DMS 273 (cell line): ENCODE results near the gene ZC3H15.
"Not testable (repeated sequence)": the region's sequence is repeated elsewhere in the genome, so short reads cannot be mapped to it uniquely, and the experiment has no call there.

Source experiments
- DNase-seq: peaks from one replicate; lab custom pipeline; 2025; ENCODE audit not compliant: unreplicated experiment; lab: John Stamatoyannopoulos, UW

ZC3H15 gene

GRCh38 chr2:186485871-186486650 is at the start of gene ZC3H15:
TSS of gene ZC3H15 (plus strand) at chr2:186486260. CDS start at chr2:186486383, 123 bp downstream.
- DNase-seq: peak; percentile 99

GRCh38 chr2:186437719-186438118 is 48.3 kb upstream of the ZC3H15 start:
- DNase-seq: no peak

DNA sequence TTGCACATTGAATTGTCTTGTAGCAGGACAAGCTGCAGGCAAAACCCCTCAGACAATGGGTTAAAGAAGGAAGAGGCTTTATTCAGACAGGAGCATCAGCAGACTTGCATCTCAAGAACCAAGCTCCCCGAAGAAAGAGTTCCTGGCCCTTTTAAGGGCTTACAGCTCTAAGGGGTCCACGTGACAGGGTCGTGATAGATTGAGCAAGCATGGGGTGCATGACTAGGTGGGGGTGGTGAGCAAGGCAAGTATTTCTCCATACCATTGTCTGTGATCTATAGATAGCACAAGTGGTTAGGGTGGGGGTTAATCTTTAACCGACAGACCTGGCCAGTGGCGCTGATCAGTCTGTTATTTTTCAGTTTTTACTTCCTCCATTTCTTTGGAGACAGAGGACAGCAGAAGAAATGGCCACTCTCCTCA is 46.4 kb upstream of the ZC3H15 start:
- DNase-seq: not testable (repeated sequence)

DNA sequence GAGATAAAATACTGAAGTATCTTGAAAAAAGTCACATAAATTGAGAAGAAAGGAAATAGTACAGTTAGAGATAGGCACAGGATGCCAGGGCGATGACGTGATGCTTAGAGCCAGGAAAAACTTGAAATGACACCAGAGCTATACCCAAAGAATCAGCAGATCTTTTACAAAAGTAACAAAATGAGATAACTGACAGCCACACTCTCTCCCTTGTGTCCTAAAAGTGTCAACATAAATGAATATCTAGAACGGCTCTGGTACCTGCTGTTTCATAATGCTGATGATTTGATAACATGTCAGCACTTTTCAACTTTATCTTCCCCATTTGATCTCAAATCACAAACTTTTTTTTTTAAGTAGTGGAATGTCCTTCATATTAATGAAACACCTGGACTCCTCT is 45.6 kb upstream of the ZC3H15 start:
- no peak for DNase-seq

DNA sequence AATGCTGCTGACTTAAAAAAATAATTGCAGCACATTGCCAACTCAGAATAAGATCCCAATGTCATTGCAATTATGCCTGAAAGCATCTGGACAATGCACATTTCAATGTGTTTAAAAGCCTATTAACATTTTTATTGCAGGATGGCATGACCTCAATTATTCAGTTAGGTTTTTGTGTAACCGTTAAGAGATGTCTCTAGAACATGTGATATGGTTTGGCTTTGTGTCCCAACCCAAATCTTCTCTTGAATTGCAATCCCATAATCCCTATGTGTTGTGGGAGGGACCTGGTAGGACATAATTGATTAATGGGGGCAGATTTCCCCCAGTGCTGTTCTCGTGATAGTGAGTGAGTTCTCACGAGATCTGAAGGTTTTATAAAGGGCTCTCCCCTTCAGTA is 43.2 kb upstream of the ZC3H15 start:
- peak; percentile 13 for DNase-seq

DNA sequence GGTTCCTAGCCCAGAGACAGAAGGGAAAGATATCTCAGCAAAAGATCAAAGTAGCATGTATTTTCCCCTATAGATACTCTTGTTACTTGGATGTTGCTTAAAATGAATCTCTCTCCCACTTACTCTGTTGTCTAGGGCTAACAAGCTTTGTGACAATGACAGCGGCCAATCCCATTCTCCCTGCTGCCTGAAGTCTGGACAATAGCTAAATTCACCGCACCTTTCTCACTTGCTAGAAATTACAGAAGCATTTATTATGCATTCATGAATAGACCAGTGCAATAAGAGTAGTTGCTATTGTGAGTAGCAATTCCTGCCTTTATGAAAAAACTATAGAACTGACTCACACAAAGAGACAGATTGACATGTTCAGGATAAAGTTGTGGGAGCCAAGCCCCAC is 42.2 kb upstream of the ZC3H15 start:
- no peak for DNase-seq

DNA sequence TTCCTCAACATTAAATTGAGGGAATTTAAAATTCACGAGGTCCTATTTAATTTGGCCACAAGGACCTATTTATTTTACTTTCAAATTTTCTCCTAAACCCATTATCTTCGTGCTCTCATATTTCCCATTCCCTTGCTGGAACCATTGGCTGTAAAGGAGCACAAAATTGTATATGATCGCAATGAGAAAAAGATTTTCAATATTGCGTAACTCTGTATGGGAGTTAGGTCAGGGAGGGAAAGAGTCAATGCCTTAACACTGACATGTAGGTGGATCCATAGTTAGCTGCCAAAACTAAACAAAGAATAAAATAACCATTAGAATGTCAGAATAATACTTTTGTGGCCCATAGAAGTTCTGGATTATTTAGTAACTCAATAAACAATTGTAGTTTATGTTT is 40.6 kb upstream of the ZC3H15 start:
- no peak for DNase-seq

GRCh38 chr2:186455613-186456012 is 30.4 kb upstream of the ZC3H15 start:
- no peak for DNase-seq

DNA sequence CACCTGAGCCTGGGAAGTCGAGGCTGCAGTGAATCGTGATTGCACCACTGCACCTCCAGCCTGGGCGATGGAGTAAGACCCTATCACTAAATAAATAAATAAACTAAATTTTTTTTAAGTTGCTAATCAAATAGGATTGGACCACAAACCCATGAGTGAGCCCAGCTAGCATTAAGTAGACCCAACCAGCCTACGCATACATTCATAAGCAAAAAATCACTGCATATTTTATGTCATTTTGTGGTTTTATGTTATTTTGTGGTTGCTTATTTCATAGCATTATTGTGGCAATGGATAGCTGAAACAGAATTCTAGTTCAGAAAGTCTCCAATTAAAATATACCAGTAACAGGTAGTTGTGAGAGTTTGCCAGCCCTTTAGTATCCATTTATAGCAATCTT is 29.1 kb upstream of the ZC3H15 start:
- DNase-seq: no peak

DNA sequence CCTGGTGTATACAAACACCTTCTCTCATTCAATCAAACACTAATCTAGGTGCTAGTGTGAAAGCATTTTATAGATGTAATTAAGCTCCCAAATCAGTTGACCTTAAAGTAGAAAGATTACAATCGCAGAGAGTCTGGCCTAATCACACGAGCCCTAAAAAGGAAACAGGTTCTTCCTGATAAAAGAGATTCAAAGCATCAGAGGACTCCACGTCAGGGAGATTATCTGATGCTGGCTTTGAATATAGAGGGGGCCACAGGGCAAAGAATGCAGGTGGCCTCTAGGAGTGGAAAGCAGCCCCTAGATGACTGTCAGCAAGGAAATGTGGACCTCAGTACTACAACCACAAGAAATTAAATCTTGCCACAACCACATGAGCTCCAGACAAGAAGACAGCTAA is 28.2 kb upstream of the ZC3H15 start:
- DNase-seq: no peak

DNA sequence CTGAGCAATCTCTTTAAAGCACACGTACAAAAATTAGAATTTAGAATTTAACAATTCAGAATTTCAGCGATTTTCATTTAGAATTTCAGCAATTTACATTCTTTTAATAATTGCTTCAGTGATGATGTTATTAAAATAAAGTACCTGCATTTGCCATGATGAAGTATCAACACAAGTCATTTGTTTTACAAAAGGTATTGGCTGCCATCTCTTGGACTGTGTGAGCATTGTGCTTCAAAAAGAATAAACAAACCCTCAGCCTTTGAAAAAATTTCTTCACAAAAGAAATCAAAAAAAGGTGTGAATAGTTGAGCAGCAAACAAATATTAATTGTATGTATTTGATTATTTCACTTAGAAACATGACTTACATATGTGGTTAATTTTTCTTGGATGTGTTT is 27.1 kb upstream of the ZC3H15 start:
- DNase-seq: peak; percentile 46

- peak; percentile 28 for DNase-seq
Observed at GRCh38 chr2:186460465-186460864, 25.6 kb upstream of the ZC3H15 start.

DNA sequence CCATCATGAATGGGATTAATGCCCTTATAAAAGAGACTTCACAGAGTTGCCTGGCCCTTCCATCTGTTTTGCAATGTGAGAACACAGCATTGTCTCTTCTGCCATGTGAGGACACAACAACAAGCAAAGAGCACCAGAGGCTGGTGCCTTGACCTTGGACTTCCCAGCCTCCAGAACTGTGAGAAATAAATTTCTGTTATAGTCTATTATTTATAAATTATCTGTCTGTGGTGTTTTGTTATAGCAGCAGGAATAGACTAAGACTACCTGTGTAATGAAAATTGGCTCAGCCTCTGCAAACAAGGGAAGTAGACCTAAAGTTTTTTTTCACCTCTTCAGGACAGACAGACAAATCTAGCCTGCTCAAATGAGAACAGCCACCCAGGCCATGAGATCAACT is 19.3 kb upstream of the ZC3H15 start:
- DNase-seq: no peak

- no peak for DNase-seq
Observed at GRCh38 chr2:186467421-186467820, 18.6 kb upstream of the ZC3H15 start.

DNA sequence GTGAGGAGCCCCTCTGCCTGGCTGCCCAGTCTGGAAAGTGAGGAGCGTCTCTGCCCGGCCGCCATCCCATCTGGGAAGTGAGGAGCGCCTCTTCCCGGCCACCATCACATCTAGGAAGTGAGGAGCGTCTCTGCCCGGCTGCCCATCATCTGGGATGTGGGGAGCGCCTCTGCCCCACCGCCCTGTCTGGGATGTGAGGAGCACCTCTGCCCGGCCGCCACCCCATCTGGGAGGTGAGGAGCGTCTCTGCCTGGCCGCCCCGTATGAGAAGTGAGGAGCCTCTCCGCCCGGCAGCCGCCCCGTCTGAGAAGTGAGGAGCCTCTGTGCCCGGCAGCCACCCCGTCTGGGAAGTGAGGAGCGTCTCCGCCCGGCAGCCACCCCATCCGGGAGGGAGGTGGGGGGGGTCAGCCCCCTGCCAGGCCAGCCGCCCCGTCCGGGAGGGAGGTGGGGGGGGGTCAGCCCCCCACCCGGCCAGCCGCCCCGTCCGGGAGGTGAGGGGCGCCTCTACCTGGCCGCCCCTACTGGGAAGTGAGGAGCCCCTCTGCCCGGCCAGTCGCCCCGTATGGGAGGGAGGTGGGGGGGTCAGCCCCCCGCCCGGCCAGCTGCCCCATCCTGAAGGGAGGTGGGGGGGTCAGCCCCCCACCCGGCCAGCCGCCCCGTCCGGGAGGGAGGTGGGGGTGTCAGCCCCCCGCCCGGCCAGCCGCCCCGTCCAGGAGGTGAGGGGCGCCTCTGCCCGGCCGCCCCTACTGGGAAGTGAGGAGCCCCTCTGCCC is 13.2 kb upstream of the ZC3H15 start:
- not testable (repeated sequence) for DNase-seq

DNA sequence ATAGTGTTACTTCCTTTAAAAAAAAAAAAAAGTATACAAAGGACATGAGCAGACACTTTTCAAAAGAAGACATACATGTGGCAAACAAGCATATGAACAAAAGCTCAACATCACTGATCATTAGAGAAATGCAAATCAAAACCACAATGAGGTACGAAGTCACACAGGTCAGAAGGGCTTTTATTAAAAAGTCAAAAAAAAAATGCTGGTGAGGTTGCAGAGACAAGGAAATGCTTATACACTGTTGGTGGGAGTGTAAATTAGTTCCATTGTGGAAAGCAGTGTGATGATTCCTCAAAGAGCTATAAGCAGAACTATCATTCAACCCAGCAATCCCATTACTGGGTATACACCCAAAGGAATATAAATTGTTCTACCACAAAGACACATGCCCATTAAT is 11.8 kb upstream of the ZC3H15 start:
- DNase-seq: not testable (repeated sequence)

GRCh38 chr2:186477790-186478189 is 8.3 kb upstream of the ZC3H15 start:
- DNase-seq: no peak

- no peak for DNase-seq
Observed at GRCh38 chr2:186480991-186481390, 5.1 kb upstream of the ZC3H15 start.

GRCh38 chr2:186484062-186484735 is 1.9 kb upstream of the ZC3H15 start:
- no peak for DNase-seq

- no peak for DNase-seq
Observed at GRCh38 chr2:186485576-186485870, 537 bp upstream of the ZC3H15 start.

- DNase-seq: peak; percentile 51
Observed at GRCh38 chr2:186486651-186487647, 889 bp downstream of the ZC3H15 start.
